Calu3 (cell line): ENCODE data around the gene CDK5RAP2. TPM values are rescaled to one million over a fixed set of nuclear protein-coding genes. Genes with fewer than 3 reads are reported as not detected.

Experiments
- BruUV-seq: library from RNA; stranded (reverse); fragments of 400-500 nt; replicated peaks from 2 replicates; lab custom pipeline; 2021; lab: Mats Ljungman, UMichigan
- CTCF ChIA-PET: fragments of 300-600 bp; sonication (Branson Sonifier 250); formaldehyde crosslinking; loops from one replicate; lab custom pipeline; 2022; ENCODE audit warnings: antibody characterized with exemption; lab: Charles Lee
- DNase-seq: peaks from one replicate; pipeline ENCODE4 v3.0.0; 2022
- H3K27ac Mint-ChIP-seq: one replicate; pipeline ENCODE4 v1.8.0; 2022; ENCODE audit warnings: mixed read lengths; ENCODE audit not compliant: unreplicated experiment
- H3K27me3 Mint-ChIP-seq: one replicate; pipeline ENCODE4 v1.8.0; 2022; ENCODE audit warnings: mixed read lengths; ENCODE audit not compliant: unreplicated experiment
- H3K36me3 Mint-ChIP-seq: one replicate; pipeline ENCODE4 v1.8.0; 2022; ENCODE audit warnings: mild to moderate bottlenecking, moderate library complexity, mixed read lengths; ENCODE audit not compliant: insufficient read depth, unreplicated experiment
- H3K4me1 Mint-ChIP-seq: one replicate; pipeline ENCODE4 v1.8.0; 2022; ENCODE audit warnings: mild to moderate bottlenecking, low read depth, mixed read lengths; ENCODE audit not compliant: unreplicated experiment
- H3K4me3 Mint-ChIP-seq: one replicate; pipeline ENCODE4 v1.8.0; 2022; ENCODE audit warnings: mild to moderate bottlenecking, low read depth, moderate library complexity, mixed read lengths; ENCODE audit not compliant: unreplicated experiment
- H3K9me3 Mint-ChIP-seq: one replicate; pipeline ENCODE4 v1.8.0; 2022; ENCODE audit warnings: low read depth, mixed read lengths; ENCODE audit not compliant: unreplicated experiment
- CTCF ChIP-seq: fragments of 200-600 bp; IDR thresholded peaks from one replicate; pipeline ENCODE4 v1.8.0; 2022; ENCODE audit warnings: antibody characterized with exemption; ENCODE audit not compliant: unreplicated experiment
- intact Hi-C: fragments of 100-400 bp; cut with micrococcal nuclease; formaldehyde crosslinking; loops from one replicate; pipeline ENCODE4 v1.10.0; 2022; ENCODE audit not compliant: unreplicated experiment
- total RNA-seq: library from RNA; stranded (reverse); gene quantifications from 2 replicates; pipeline ENCODE4 v1.2.3, GENCODE V29; 2022

The CDK5RAP2 gene
- total RNA-seq, 1 experiment from 2014 or later, result 40.7 TPM

GRCh38 chr9:120482424-120483186, 97.4 kb downstream of the CDK5RAP2 start:
- peaks cover 8% of the 10 kb centered on the region for H3K4me1 Mint-ChIP-seq
- no TSS peak for BruUV-seq
- no peak overlapping the region for H3K4me3 Mint-ChIP-seq
- peaks cover 6% of the 10 kb centered on the region for H3K36me3 Mint-ChIP-seq
- no peaks in the 10 kb centered on the region for H3K27me3 Mint-ChIP-seq
- H3K9me3 Mint-ChIP-seq, result no peaks in the 10 kb centered on the region
- CTCF ChIA-PET, result no interaction called here
- no peak for TF ChIP-seq CTCF
- intact Hi-C loops, result no loop called here
- DNase-seq, result no peak
- no peak overlapping the region for H3K27ac Mint-ChIP-seq

GRCh38 chr9:120481846-120482245, 98.1 kb downstream of the CDK5RAP2 start:
- intact Hi-C loops, result no loop called here
- no peak for DNase-seq
- CTCF ChIA-PET, result no interaction called here
- H3K27me3 Mint-ChIP-seq, result no peaks in the 10 kb centered on the region
- no peak for TF ChIP-seq CTCF
- peaks cover 6% of the 10 kb centered on the region for H3K36me3 Mint-ChIP-seq
- H3K4me3 Mint-ChIP-seq, result no peak overlapping the region
- no peak overlapping the region for H3K27ac Mint-ChIP-seq
- H3K9me3 Mint-ChIP-seq, result no peaks in the 10 kb centered on the region
- peaks cover 8% of the 10 kb centered on the region for H3K4me1 Mint-ChIP-seq
- no TSS peak for BruUV-seq

GRCh38 chr9:120481248-120481647, 98.7 kb downstream of the CDK5RAP2 start:
- Mint-ChIP-seq H3K4me3 (no peak overlapping the region), H3K27me3 (no peaks in the 10 kb centered on the region), H3K4me1 (peaks cover 8% of the 10 kb centered on the region), H3K36me3 (peaks cover 6% of the 10 kb centered on the region), H3K27ac (no peak overlapping the region), H3K9me3 (no peaks in the 10 kb centered on the region)
- no peak for DNase-seq
- intact Hi-C loops, result no loop called here
- CTCF ChIA-PET, result no interaction called here
- TF ChIP-seq CTCF, result no peak
- no TSS peak for BruUV-seq

GRCh38 chr9:120480707-120481106, 99.3 kb downstream of the CDK5RAP2 start:
- Mint-ChIP-seq H3K27me3 (no peaks in the 10 kb centered on the region), H3K27ac (no peak overlapping the region), H3K4me1 (peaks cover 8% of the 10 kb centered on the region), H3K9me3 (no peaks in the 10 kb centered on the region), H3K4me3 (no peak overlapping the region), H3K36me3 (peaks cover 6% of the 10 kb centered on the region)
- DNase-seq, result no peak
- no peak for TF ChIP-seq CTCF
- intact Hi-C loops, result no loop called here
- CTCF ChIA-PET, result no interaction called here
- no TSS peak for BruUV-seq
